Caco-2 (cell line): ENCODE data around the gene CDKN2AIP. TPM values are rescaled to one million over a fixed set of nuclear protein-coding genes. Genes with fewer than 3 reads are reported as not detected.
A peak's percentile ranks its signal among the peaks of the same experiment; 100 is the strongest.

Source experiments
- BruUV-seq: library from RNA; stranded (reverse); fragments of 400-500 nt; replicated peaks from 2 replicates; lab custom pipeline; 2021; lab: Mats Ljungman, UMichigan
- CTCF ChIA-PET: fragments of 300-600 bp; sonication (Branson Sonifier 250); formaldehyde crosslinking; loops from one replicate; lab custom pipeline; 2022; ENCODE audit warnings: antibody characterized with exemption; lab: Charles Lee
- POLR2A ChIA-PET: fragments of 300-600 bp; sonication (Branson Sonifier 250); formaldehyde crosslinking; loops from one replicate; lab custom pipeline; 2022; ENCODE audit warnings: antibody characterized with exemption; lab: Charles Lee
- DNase-seq, 2 experiments: peaks; one replicate each; pipeline versions ENCODE4 v3.0.0 to v3.0.0-alpha.2; 2020 to 2022
- H3K27me3 ChIP-seq: replicated peaks from 2 replicates; pipeline ENCODE4 v1.6.0; 2011; ENCODE audit warnings: low read length; ENCODE audit not compliant: control insufficient read depth, insufficient read depth
- H3K36me3 ChIP-seq: 2 replicates; pipeline ENCODE4 v1.5.1; 2011; ENCODE audit warnings: low read length; ENCODE audit not compliant: control insufficient read depth, insufficient read depth
- H3K4me1 ChIP-seq: fragments of 250-450 bp; sonication (Bioruptor Pico); 2 replicates; pipeline ENCODE4 v1.5.1; 2020; ENCODE audit warnings: mild to moderate bottlenecking
- H3K4me3 ChIP-seq: 2 replicates; pipeline ENCODE4 v1.5.1; 2011; ENCODE audit warnings: low read depth, mild to moderate bottlenecking, control low read depth, low read length
- H3K9me3 ChIP-seq: fragments of 250-450 bp; sonication (Bioruptor Pico); 2 replicates; pipeline ENCODE4 v1.5.1; 2020; ENCODE audit warnings: mild to moderate bottlenecking, moderate library complexity
- H3K27ac Mint-ChIP-seq: one replicate; pipeline ENCODE4 v1.8.0; 2022; ENCODE audit warnings: mixed read lengths; ENCODE audit not compliant: unreplicated experiment
- H3K27me3 Mint-ChIP-seq: one replicate; pipeline ENCODE4 v1.8.0; 2022; ENCODE audit warnings: mixed read lengths; ENCODE audit not compliant: insufficient read depth, unreplicated experiment
- H3K36me3 Mint-ChIP-seq: one replicate; pipeline ENCODE4 v1.8.0; 2022; ENCODE audit warnings: mild to moderate bottlenecking, mixed read lengths; ENCODE audit not compliant: insufficient read depth, unreplicated experiment
- H3K4me1 Mint-ChIP-seq: one replicate; pipeline ENCODE4 v1.8.0; 2022; ENCODE audit warnings: low read depth, mixed read lengths; ENCODE audit not compliant: unreplicated experiment
- H3K4me3 Mint-ChIP-seq: one replicate; pipeline ENCODE4 v1.8.0; 2022; ENCODE audit warnings: mild to moderate bottlenecking, moderate library complexity, mixed read lengths; ENCODE audit not compliant: unreplicated experiment
- H3K9me3 Mint-ChIP-seq: one replicate; pipeline ENCODE4 v1.8.0; 2022; ENCODE audit warnings: mixed read lengths; ENCODE audit not compliant: unreplicated experiment
- intact Hi-C: fragments of 100-400 bp; cut with micrococcal nuclease; formaldehyde crosslinking; loops from one replicate; pipeline ENCODE4 v1.10.0; 2022; ENCODE audit not compliant: unreplicated experiment
- total RNA-seq: library from RNA; stranded (reverse); gene quantifications from 2 replicates; pipeline ENCODE4 v1.2.3, GENCODE V29; 2022
- TF ChIP-seq, protein P1 (sequence below), 2 experiments: fragments of 200-600 bp in 1 of 2; IDR thresholded peaks; 1 replicate in 1 of 2; 2 replicates in 1 of 2; pipeline versions ENCODE4 v1.5.1 to v1.8.0; 2011 to 2022; ENCODE audit warnings: antibody characterized with exemption in 1 of 2, control low read depth in 1 of 2, inconsistent platforms in 1 of 2, low read depth in 1 of 2, low read length in 1 of 2, mild to moderate bottlenecking in 1 of 2, moderate library complexity in 1 of 2; ENCODE audit not compliant: insufficient read depth in 1 of 2, severe bottlenecking in 1 of 2, unreplicated experiment in 1 of 2

CDKN2AIP gene
- total RNA-seq, 1 experiment from 2014 or later, result 17.5 TPM

DNA sequence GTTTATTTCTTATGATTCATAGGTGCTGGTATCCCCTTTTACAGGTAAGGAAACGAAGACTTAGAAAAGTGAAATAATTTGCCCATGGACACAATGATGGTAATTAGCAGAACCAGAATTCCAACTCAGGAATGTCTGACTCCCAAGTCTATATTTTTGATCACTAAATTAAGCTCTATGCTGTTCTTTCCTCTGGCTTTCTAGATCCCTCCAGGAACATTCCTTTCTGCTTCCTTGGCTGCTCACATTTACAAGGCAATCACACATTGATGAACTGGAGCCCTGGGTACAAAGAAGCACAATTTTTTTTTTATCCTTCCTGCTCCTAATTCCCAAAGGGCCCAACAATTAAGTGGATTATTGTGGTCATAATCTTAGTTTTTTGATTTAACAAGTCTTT lies 7.0 kb upstream of the CDKN2AIP start:
- H3K36me3 ChIP-seq, result no peaks in the 10 kb centered on the region
- POLR2A ChIA-PET, result interaction anchor here (0.6 kb wide), 3 partner anchors 11 to 113 kb away, joined by 4 to 8 read pairs (median 4); no protein-coding TSS in a partner anchor
- peaks cover 48% of the 10 kb centered on the region for H3K4me1 ChIP-seq
- no peak overlapping the region for H3K4me3 ChIP-seq
- Mint-ChIP-seq H3K27ac (peak overlapping the region; percentile 93), H3K27me3 (no peaks in the 10 kb centered on the region), H3K4me3 (peak overlapping the region; percentile 63), H3K9me3 (no peaks in the 10 kb centered on the region), H3K36me3 (peaks cover 16% of the 10 kb centered on the region), H3K4me1 (peaks cover 24% of the 10 kb centered on the region)
- TSS peak; percentile 26 for BruUV-seq
- TF ChIP-seq, protein P1, sequence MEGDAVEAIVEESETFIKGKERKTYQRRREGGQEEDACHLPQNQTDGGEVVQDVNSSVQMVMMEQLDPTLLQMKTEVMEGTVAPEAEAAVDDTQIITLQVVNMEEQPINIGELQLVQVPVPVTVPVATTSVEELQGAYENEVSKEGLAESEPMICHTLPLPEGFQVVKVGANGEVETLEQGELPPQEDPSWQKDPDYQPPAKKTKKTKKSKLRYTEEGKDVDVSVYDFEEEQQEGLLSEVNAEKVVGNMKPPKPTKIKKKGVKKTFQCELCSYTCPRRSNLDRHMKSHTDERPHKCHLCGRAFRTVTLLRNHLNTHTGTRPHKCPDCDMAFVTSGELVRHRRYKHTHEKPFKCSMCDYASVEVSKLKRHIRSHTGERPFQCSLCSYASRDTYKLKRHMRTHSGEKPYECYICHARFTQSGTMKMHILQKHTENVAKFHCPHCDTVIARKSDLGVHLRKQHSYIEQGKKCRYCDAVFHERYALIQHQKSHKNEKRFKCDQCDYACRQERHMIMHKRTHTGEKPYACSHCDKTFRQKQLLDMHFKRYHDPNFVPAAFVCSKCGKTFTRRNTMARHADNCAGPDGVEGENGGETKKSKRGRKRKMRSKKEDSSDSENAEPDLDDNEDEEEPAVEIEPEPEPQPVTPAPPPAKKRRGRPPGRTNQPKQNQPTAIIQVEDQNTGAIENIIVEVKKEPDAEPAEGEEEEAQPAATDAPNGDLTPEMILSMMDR (IDR thresholded peaks at IDR 0.05; ENCODE audit: insufficient read depth in 1 of 2, low read depth in 1 of 2, low read length in 1 of 2, severe bottlenecking in 1 of 2, unreplicated experiment in 1 of 2), result no peak
- no peak for DNase-seq
- no peaks in the 10 kb centered on the region for H3K9me3 ChIP-seq
- no peaks in the 10 kb centered on the region for H3K27me3 ChIP-seq
- intact Hi-C loops, result no loop called here
- CTCF ChIA-PET, result interaction anchor here (1.9 kb wide), 1 partner anchor 30 kb away, joined by 7 read pairs; no protein-coding TSS in a partner anchor

DNA sequence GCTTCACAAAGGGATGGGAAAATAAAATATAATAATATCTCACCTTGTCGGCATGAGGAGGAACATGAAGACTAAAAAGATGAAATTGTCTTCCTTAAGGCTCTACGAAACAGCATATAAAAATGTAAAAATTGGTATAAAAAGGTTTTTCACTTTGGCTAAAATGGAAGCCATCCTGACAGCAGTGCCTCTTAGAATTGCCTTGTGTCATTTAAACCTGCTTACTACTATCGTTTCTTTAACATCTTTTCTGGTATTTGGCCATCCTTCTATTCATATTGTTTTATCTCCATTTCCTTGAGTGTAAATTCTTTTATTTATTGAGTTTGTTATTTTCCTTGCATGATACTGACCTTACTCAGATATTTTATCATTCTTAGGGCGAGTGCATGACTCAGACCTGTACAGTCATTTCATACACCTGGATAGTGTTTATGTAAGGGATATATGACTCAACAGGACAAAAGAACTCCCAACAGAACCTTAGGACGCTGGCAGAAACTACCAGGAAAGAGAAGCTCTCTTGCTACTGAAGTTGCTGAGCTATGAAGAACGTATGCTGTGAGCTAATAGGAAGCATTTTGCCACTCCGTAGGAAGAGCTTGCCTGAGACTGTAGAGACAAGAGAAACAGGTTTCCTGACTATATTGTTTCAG lies 5.8 kb upstream of the CDKN2AIP start:
- H3K27me3 Mint-ChIP-seq, result no peaks in the 10 kb centered on the region
- DNase-seq, result peak; percentile 54 to 63
- intact Hi-C loops, result loop anchor here (2.0 kb wide), 1 partner anchor 28 kb away; no protein-coding TSS in a partner anchor
- POLR2A ChIA-PET, result interaction anchor here (0.6 kb wide), 1 partner anchor 29 kb away, joined by 3 read pairs; no protein-coding TSS in a partner anchor
- H3K36me3 Mint-ChIP-seq, result peaks cover 16% of the 10 kb centered on the region
- TF ChIP-seq, protein P1 (IDR thresholded peaks at IDR 0.05; ENCODE audit: insufficient read depth in 1 of 2, low read depth in 1 of 2, low read length in 1 of 2, severe bottlenecking in 1 of 2, unreplicated experiment in 1 of 2), result no peak
- H3K4me1 Mint-ChIP-seq, result peaks cover 24% of the 10 kb centered on the region
- H3K4me1 ChIP-seq, result peaks cover 56% of the 10 kb centered on the region
- H3K9me3 ChIP-seq, result no peaks in the 10 kb centered on the region
- no TSS peak for BruUV-seq
- CTCF ChIA-PET, result interaction anchor here (0.6 to 1.9 kb wide), 2 partner anchors 20 to 31 kb away, joined by 3 to 7 read pairs; no protein-coding TSS in a partner anchor
- H3K9me3 Mint-ChIP-seq, result no peaks in the 10 kb centered on the region
- H3K4me3 Mint-ChIP-seq, result peak overlapping the region; percentile 63
- no peaks in the 10 kb centered on the region for H3K27me3 ChIP-seq
- H3K27ac Mint-ChIP-seq, result peak overlapping the region; percentile 93
- no peaks in the 10 kb centered on the region for H3K36me3 ChIP-seq
- H3K4me3 ChIP-seq, result no peak overlapping the region

DNA sequence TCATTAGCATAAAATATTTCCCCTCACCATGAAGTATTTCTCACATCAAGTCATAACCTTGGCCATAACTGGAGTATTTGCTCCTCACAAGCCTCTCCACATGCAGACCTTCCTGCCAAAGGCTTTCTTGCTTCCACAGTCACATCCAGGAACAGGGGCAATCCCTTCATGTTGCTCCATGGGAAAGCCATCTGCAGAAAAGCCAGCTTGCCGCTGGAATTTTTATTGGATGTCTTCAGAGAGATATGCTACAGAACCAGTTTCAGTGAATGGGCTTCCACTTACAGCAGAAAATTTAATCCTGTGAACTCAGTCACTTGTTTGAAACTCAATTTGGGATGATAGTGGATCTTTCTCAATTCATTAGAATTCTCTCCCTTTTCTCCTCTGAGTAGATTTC lies 3.2 kb upstream of the CDKN2AIP start:
- Mint-ChIP-seq H3K27me3 (no peaks in the 10 kb centered on the region), H3K9me3 (no peaks in the 10 kb centered on the region), H3K4me1 (peaks cover 24% of the 10 kb centered on the region), H3K36me3 (peaks cover 41% of the 10 kb centered on the region), H3K4me3 (peak overlapping the region; percentile 46), H3K27ac (peak overlapping the region; percentile 85)
- Histone ChIP-seq H3K9me3 (no peaks in the 10 kb centered on the region), H3K36me3 (no peaks in the 10 kb centered on the region), H3K4me1 (peaks cover 61% of the 10 kb centered on the region), H3K27me3 (no peaks in the 10 kb centered on the region), H3K4me3 (no peak overlapping the region)
- DNase-seq, result peak; percentile 76 to 79
- no TSS peak for BruUV-seq
- TF ChIP-seq, protein P1 (IDR thresholded peaks at IDR 0.05; ENCODE audit: insufficient read depth in 1 of 2, low read depth in 1 of 2, low read length in 1 of 2, severe bottlenecking in 1 of 2, unreplicated experiment in 1 of 2), result no peak
- ChIA-PET CTCF (no interaction called here), POLR2A (no interaction called here)
- intact Hi-C loops, result loop anchor here (10.0 kb wide), 1 partner anchor 346 kb away; the partner anchor contains the start of gene WWC2
